Panc1 (cell line): ENCODE data around the gene PLK3. TPM values are rescaled to one million over a fixed set of nuclear protein-coding genes. Genes with fewer than 3 reads are reported as not detected.

Source experiments
- ATAC-seq: fragments of 200-7000 bp; cut with Tn5 transposase; 2 replicates; pipeline ENCODE4 v1.9.1; 2020; ENCODE audit warnings: mild to moderate bottlenecking, moderate library complexity
- BruUV-seq: library from RNA; stranded (reverse); fragments of 400-500 nt; replicated peaks from 2 replicates; lab custom pipeline; 2021; lab: Mats Ljungman, UMichigan
- CTCF ChIA-PET: fragments of 300-600 bp; sonication (Branson Sonifier 250); formaldehyde crosslinking; loops from one replicate; lab custom pipeline; 2022; ENCODE audit warnings: antibody characterized with exemption; lab: Charles Lee
- POLR2A ChIA-PET: fragments of 300-600 bp; sonication (Branson Sonifier 250); formaldehyde crosslinking; loops from one replicate; lab custom pipeline; 2022; ENCODE audit warnings: antibody characterized with exemption; lab: Charles Lee
- DNase-seq: peaks from one replicate; pipeline ENCODE4 v3.0.0-alpha.2; 2010; ENCODE audit warnings: low read depth, low spot score
- H3K27ac ChIP-seq: 2 replicates; pipeline ENCODE4 v1.5.1; 2011; ENCODE audit warnings: mild to moderate bottlenecking, low read length, inconsistent platforms
- H3K27me3 ChIP-seq: fragments of 200-500 bp; sonication (Bioruptor generic); 2 replicates; pipeline ENCODE4 v1.6.0; 2014; ENCODE audit warnings: low read length, inconsistent platforms; ENCODE audit not compliant: control insufficient read depth, insufficient read depth
- H3K36me3 ChIP-seq: fragments of 200-500 bp; sonication (Bioruptor generic); 2 replicates; pipeline ENCODE4 v1.5.1; 2014; ENCODE audit warnings: inconsistent platforms, mild to moderate bottlenecking, low read length, moderate library complexity; ENCODE audit not compliant: control insufficient read depth, insufficient read depth
- H3K4me1 ChIP-seq: 2 replicates; pipeline ENCODE4 v1.5.1; 2011; ENCODE audit warnings: inconsistent platforms, mild to moderate bottlenecking, low read length, moderate library complexity; ENCODE audit not compliant: control insufficient read depth, insufficient read depth
- H3K4me3 ChIP-seq, 2 experiments: 2 replicates each; pipeline ENCODE4 v1.5.1; 2011 to 2012; ENCODE audit warnings: low read depth in 2 of 2, low read length in 2 of 2, mild to moderate bottlenecking in 2 of 2, inconsistent platforms in 1 of 2, moderate library complexity in 1 of 2
- H3K9me3 ChIP-seq: fragments of 200-500 bp; sonication (Bioruptor generic); 2 replicates; pipeline ENCODE4 v1.5.1; 2014; ENCODE audit warnings: low read depth, mild to moderate bottlenecking, inconsistent platforms, low read length, moderate library complexity; ENCODE audit not compliant: control insufficient read depth, insufficient read depth
- POLR2AphosphoS5 ChIP-seq: IDR thresholded peaks from 2 replicates; pipeline ENCODE4 v1.6.1; 2012; ENCODE audit warnings: mild to moderate bottlenecking, low read depth, low read length, moderate library complexity
- SIN3A ChIP-seq: IDR thresholded peaks from 2 replicates; pipeline ENCODE4 v1.6.1; 2012; ENCODE audit warnings: low read depth, mild to moderate bottlenecking, low read length, moderate library complexity, borderline replicate concordance; ENCODE audit not compliant: insufficient read depth
- TCF7L2 ChIP-seq: IDR thresholded peaks from 2 replicates; pipeline ENCODE4 v1.6.1; 2011; ENCODE audit warnings: mild to moderate bottlenecking, low read depth, low read length, inconsistent platforms
- in situ Hi-C: cut with HindIII; loops from 2 replicates; pipeline ENCODE4 v1.10.0; 2016; ENCODE audit warnings: low sequenced_read_pairs, low pct_unique_long_range_greater_than_20kb
- intact Hi-C: fragments of 100-400 bp; cut with micrococcal nuclease; formaldehyde crosslinking; loops from one replicate; pipeline ENCODE4 v1.10.0; 2022; ENCODE audit not compliant: unreplicated experiment
- total RNA-seq: library from RNA; stranded (reverse); gene quantifications from one replicate; pipeline ENCODE4 v1.2.1, GENCODE V29; 2021; ENCODE audit not compliant: unreplicated experiment
- TF ChIP-seq, protein P1 (sequence below), 2 experiments: IDR thresholded peaks; 2 replicates each; pipeline ENCODE4 v1.6.1; 2011 to 2012; ENCODE audit warnings: low read depth in 2 of 2, control low read depth in 1 of 2, low read length in 1 of 2, mild to moderate bottlenecking in 1 of 2, moderate library complexity in 1 of 2; ENCODE audit not compliant: insufficient read depth in 1 of 2
- TF ChIP-seq, protein P2 (sequence below): fragments of 450-650 bp; IDR thresholded peaks from 2 replicates; pipeline ENCODE4 v1.5.1; 2017; ENCODE audit warnings: mild to moderate bottlenecking

PLK3 gene
- total RNA-seq, 1 experiment from 2014 or later: 13.7 TPM

DNA sequence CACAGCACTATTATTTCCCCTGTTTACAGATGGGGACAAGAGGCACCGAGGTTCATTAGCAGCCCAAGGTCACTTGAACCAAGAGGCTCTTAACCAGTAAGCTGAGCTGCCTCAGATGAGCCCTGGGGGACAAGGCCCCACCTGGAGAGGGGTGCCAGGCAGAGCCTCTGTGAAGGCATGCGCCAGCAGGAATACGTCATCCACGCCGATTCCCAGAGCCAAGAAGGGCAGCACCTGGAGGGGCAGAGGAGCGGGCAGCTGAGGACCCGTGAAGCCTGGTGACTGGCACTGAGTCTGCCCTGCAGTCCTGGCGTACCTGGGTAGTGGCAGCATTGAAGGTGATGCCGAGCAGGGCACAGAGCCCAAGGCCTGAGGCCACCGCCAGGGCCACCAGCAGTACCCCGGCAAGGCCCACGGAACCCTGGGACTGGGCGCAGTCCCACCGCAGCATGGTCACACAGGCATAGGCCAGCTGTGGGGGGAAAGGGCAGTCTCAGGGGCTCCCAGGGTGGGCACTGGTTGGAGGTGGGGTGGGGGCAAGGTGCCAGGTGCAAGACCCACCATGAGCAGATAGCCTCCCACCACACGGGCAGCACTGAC is 28.8 kb downstream of the PLK3 start:
- in situ Hi-C loops (no loop called here), intact Hi-C loops (no loop called here)
- Histone ChIP-seq H3K27ac (no peak overlapping the region), H3K4me3 (no peak overlapping the region), H3K27me3 (no peaks in the 10 kb centered on the region), H3K36me3 (no peaks in the 10 kb centered on the region), H3K4me1 (no peaks in the 10 kb centered on the region), H3K9me3 (no peaks in the 10 kb centered on the region)
- no TSS peak for BruUV-seq
- TF ChIP-seq, protein P1, sequence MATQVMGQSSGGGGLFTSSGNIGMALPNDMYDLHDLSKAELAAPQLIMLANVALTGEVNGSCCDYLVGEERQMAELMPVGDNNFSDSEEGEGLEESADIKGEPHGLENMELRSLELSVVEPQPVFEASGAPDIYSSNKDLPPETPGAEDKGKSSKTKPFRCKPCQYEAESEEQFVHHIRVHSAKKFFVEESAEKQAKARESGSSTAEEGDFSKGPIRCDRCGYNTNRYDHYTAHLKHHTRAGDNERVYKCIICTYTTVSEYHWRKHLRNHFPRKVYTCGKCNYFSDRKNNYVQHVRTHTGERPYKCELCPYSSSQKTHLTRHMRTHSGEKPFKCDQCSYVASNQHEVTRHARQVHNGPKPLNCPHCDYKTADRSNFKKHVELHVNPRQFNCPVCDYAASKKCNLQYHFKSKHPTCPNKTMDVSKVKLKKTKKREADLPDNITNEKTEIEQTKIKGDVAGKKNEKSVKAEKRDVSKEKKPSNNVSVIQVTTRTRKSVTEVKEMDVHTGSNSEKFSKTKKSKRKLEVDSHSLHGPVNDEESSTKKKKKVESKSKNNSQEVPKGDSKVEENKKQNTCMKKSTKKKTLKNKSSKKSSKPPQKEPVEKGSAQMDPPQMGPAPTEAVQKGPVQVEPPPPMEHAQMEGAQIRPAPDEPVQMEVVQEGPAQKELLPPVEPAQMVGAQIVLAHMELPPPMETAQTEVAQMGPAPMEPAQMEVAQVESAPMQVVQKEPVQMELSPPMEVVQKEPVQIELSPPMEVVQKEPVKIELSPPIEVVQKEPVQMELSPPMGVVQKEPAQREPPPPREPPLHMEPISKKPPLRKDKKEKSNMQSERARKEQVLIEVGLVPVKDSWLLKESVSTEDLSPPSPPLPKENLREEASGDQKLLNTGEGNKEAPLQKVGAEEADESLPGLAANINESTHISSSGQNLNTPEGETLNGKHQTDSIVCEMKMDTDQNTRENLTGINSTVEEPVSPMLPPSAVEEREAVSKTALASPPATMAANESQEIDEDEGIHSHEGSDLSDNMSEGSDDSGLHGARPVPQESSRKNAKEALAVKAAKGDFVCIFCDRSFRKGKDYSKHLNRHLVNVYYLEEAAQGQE (IDR thresholded peaks at IDR 0.05; ENCODE audit: insufficient read depth in 1 of 2, low read depth in 2 of 2, low read length in 1 of 2): no peak
- TF ChIP-seq TCF7L2 (no peak), POLR2AphosphoS5 (no peak), SIN3A (no peak)
- TF ChIP-seq, protein P2, sequence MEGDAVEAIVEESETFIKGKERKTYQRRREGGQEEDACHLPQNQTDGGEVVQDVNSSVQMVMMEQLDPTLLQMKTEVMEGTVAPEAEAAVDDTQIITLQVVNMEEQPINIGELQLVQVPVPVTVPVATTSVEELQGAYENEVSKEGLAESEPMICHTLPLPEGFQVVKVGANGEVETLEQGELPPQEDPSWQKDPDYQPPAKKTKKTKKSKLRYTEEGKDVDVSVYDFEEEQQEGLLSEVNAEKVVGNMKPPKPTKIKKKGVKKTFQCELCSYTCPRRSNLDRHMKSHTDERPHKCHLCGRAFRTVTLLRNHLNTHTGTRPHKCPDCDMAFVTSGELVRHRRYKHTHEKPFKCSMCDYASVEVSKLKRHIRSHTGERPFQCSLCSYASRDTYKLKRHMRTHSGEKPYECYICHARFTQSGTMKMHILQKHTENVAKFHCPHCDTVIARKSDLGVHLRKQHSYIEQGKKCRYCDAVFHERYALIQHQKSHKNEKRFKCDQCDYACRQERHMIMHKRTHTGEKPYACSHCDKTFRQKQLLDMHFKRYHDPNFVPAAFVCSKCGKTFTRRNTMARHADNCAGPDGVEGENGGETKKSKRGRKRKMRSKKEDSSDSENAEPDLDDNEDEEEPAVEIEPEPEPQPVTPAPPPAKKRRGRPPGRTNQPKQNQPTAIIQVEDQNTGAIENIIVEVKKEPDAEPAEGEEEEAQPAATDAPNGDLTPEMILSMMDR: no peak
- POLR2A ChIA-PET: no interaction called here
- DNase-seq: no peak
- no peak for ATAC-seq
- CTCF ChIA-PET: no interaction called here

DNA sequence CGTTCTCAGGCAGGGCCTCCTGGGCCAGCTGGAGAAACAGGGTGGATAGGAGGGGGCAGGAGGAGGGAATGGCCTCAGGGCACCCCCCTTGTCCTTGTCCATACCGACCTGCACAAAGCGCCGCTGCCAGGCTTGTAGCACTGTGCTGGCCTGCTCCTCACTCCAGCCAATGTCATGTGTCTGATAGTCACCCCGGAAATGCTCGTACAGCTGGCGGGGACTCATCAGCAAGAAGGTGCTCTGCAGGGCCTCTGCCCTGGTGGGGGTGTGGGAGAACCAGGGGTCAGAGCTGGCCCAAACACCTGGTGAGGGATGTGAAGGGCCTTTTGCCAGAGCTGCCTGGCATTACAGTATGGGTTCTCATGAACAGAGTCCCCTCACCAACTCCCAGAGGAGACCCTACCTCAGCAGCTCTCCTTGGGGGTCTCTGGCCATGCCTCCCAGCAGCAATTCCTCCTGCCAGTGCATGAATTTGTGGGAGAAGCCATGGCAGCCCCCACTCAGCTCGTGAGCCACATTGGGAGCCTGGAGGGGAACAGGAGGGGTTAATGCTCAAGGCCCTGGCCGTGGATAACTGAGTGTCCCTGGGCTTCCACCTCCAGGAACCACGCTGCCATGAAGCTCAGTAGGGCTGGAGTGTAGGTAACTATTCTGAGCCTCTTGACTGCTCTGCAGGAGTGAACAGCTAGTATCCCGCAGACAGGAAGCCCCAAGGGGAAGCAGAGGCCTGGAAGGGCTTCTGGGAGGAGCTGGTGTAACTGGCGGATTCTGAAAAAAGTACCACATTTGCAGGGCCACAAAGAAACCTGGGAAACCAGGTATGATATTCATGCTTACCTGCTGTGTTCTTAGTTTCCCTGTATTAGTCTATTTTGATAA is 29.6 kb downstream of the PLK3 start:
- TF ChIP-seq, protein P1 (IDR thresholded peaks at IDR 0.05; ENCODE audit: insufficient read depth in 1 of 2, low read depth in 2 of 2, low read length in 1 of 2): no peak
- TF ChIP-seq POLR2AphosphoS5 (no peak), SIN3A (no peak), TCF7L2 (no peak)
- TF ChIP-seq, protein P2: no peak
- no peak overlapping the region for H3K27ac ChIP-seq
- DNase-seq: no peak
- no TSS peak for BruUV-seq
- H3K27me3 ChIP-seq: no peaks in the 10 kb centered on the region
- in situ Hi-C loops: no loop called here
- H3K36me3 ChIP-seq: no peaks in the 10 kb centered on the region
- H3K4me3 ChIP-seq: no peak overlapping the region
- H3K9me3 ChIP-seq: no peaks in the 10 kb centered on the region
- POLR2A ChIA-PET: no interaction called here
- CTCF ChIA-PET: no interaction called here
- intact Hi-C loops: loop anchor here (10.0 kb wide), 1 partner anchor 475 kb away; no protein-coding TSS in a partner anchor
- H3K4me1 ChIP-seq: no peaks in the 10 kb centered on the region
- no peak for ATAC-seq
